ENCODE measurements around the gene MGAT3.

- TF ChIP-seq POLR2AphosphoS5 (IDR thresholded peaks at IDR 0.05) (no peak), CTCF (IDR thresholded peaks at IDR 0.05 in 8 of 11, conservative IDR thresholded peaks at IDR 0.05 in 3 of 11) (no peak), POLR2A (IDR thresholded peaks at IDR 0.05) (no peak)
Measured at GRCh38 chr22:39408173-39408572, 48.6 kb upstream of the MGAT3 start.

Data from spleen (tissue), 7 donors.